CD14-positive monocyte (primary cell): ENCODE data around the gene SLC13A4. TPM values are rescaled to one million over a fixed set of nuclear protein-coding genes. Genes with fewer than 3 reads are reported as not detected.

Source experiments
- DNase-seq, 3 donors: peaks; one replicate each; pipeline ENCODE4 v3.0.0-alpha.2; 2011 to 2022
- H2AFZ ChIP-seq: 2 replicates; pipeline ENCODE4 v1.6.0; 2012; ENCODE audit warnings: mild to moderate bottlenecking, low read depth, low read length, inconsistent platforms; ENCODE audit not compliant: insufficient read depth, poor library complexity, severe bottlenecking
- H3K27ac ChIP-seq, 2 donors: 1 replicate in 1 of 2; 2 replicates in 1 of 2; pipeline ENCODE4 v1.5.1; 2012 to 2013; ENCODE audit warnings: low read length in 2 of 2, control low read depth in 1 of 2, inconsistent platforms in 1 of 2, low read depth in 1 of 2, mild to moderate bottlenecking in 1 of 2
- H3K27me3 ChIP-seq, 2 donors: one replicate each; pipeline versions ENCODE4 v1.6.0 to v1.6.1; 2011 to 2013; ENCODE audit warnings: low read length in 2 of 2; ENCODE audit not compliant: control insufficient read depth in 2 of 2, insufficient read depth in 2 of 2
- H3K36me3 ChIP-seq, 2 donors: replicated peaks in 1 of 2; 1 replicate in 1 of 2; 2 replicates in 1 of 2; pipeline versions ENCODE4 v1.5.1 to v1.6.1; 2012 to 2013; ENCODE audit warnings: low read length in 2 of 2, control low read depth in 1 of 2, inconsistent platforms in 1 of 2, mild to moderate bottlenecking in 1 of 2; ENCODE audit not compliant: insufficient read depth in 2 of 2, control insufficient read depth in 1 of 2
- H3K4me1 ChIP-seq, 2 donors: 1 replicate in 1 of 2; 2 replicates in 1 of 2; pipeline versions ENCODE4 v1.5.1 to v1.6.1; 2012 to 2013; ENCODE audit warnings: low read length in 2 of 2, control low read depth in 1 of 2, inconsistent platforms in 1 of 2, mild to moderate bottlenecking in 1 of 2, moderate library complexity in 1 of 2; ENCODE audit not compliant: insufficient read depth in 2 of 2, control insufficient read depth in 1 of 2
- H3K4me2 ChIP-seq: replicated peaks from 2 replicates; pipeline ENCODE3; 2012; ENCODE audit warnings: low read length, moderate library complexity, mild to moderate bottlenecking; ENCODE audit not compliant: poor library complexity, severe bottlenecking; ENCODE audit errors: extremely low read depth
- H3K4me3 ChIP-seq, 3 experiments: fragments of 200-600 bp in 1 of 3; sonication (generic) in 1 of 3; replicated peaks in 1 of 3; 1 replicate in 2 of 3; 2 replicates in 1 of 3; pipeline ENCODE4 v1.5.1; 2011 to 2013; ENCODE audit warnings: low read length in 3 of 3, mild to moderate bottlenecking in 3 of 3, control low read depth in 2 of 3, low read depth in 2 of 3, inconsistent platforms in 1 of 3, moderate library complexity in 1 of 3
- H3K79me2 ChIP-seq: 2 replicates; pipeline ENCODE4 v1.6.0; 2012; ENCODE audit warnings: mild to moderate bottlenecking, control low read depth, inconsistent platforms, low read length, moderate library complexity; ENCODE audit not compliant: insufficient read depth
- H3K9ac ChIP-seq: 2 replicates; pipeline ENCODE4 v1.6.0; 2017; ENCODE audit warnings: low read length, mild to moderate bottlenecking; ENCODE audit not compliant: insufficient read depth, poor library complexity, severe bottlenecking
- H3K9me3 ChIP-seq, 2 donors: replicated peaks in 1 of 2; 1 replicate in 1 of 2; 2 replicates in 1 of 2; pipeline versions ENCODE4 v1.5.1 to v1.6.1; 2012 to 2013; ENCODE audit warnings: low read length in 2 of 2, control low read depth in 1 of 2; ENCODE audit not compliant: control insufficient read depth in 1 of 2, insufficient read depth in 1 of 2
- H4K20me1 ChIP-seq: 2 replicates; pipeline ENCODE4 v1.6.0; 2012; ENCODE audit warnings: mild to moderate bottlenecking, low read length, control low read depth, moderate library complexity; ENCODE audit not compliant: insufficient read depth
- H3K27ac Mint-ChIP-seq, 7 donors: one replicate each; pipeline ENCODE4 v1.8.0; 2020; ENCODE audit warnings: mild to moderate bottlenecking in 7 of 7, mixed read lengths in 7 of 7, moderate library complexity in 6 of 7, inconsistent platforms in 2 of 7
- H3K27me3 Mint-ChIP-seq, 3 donors: one replicate each; pipeline ENCODE4 v1.8.0; 2021 to 2022; ENCODE audit warnings: low read depth in 3 of 3, mild to moderate bottlenecking in 3 of 3, mixed read lengths in 3 of 3, moderate library complexity in 3 of 3, inconsistent platforms in 1 of 3
- H3K36me3 Mint-ChIP-seq, 2 donors: one replicate each; pipeline ENCODE4 v1.8.0; 2020; ENCODE audit warnings: mixed read lengths in 2 of 2, inconsistent platforms in 1 of 2, mild to moderate bottlenecking in 1 of 2
- H3K4me1 Mint-ChIP-seq: one replicate; pipeline ENCODE4 v1.8.0; 2020; ENCODE audit warnings: mild to moderate bottlenecking, mixed read lengths
- H3K4me3 Mint-ChIP-seq, 2 donors: one replicate each; pipeline ENCODE4 v1.8.0; 2020; ENCODE audit warnings: mild to moderate bottlenecking in 2 of 2, mixed read lengths in 2 of 2, moderate library complexity in 1 of 2
- H3K9me3 Mint-ChIP-seq, 7 donors: one replicate each; pipeline ENCODE4 v1.8.0; 2020 to 2022; ENCODE audit warnings: mixed read lengths in 7 of 7, mild to moderate bottlenecking in 6 of 7, moderate library complexity in 6 of 7, inconsistent platforms in 2 of 7
- CTCF ChIP-seq: fragments of 200-600 bp; IDR thresholded peaks from one replicate; pipeline ENCODE4 v1.8.0; 2022; ENCODE audit warnings: antibody characterized with exemption, mild to moderate bottlenecking
- WGBS: methylation state at CpG from one replicate; pipeline ENCODE4 v1.1.5; 2013; ENCODE audit warnings: missing lambda C conversion rate; ENCODE audit not compliant: insufficient coverage; 5-methylcytosine and 5-hydroxymethylcytosine counted together
- intact Hi-C, 2 donors: fragments of 100-400 bp; cut with micrococcal nuclease; formaldehyde crosslinking; loops; one replicate each; pipeline versions ENCODE4 v1.15.0 to v1.15.1; 2023
- polyA plus RNA-seq, 3 donors: library from polyadenylated mRNA; depleted of rRNA in 1 of 3; unstranded in 2 of 3; stranded (reverse) in 1 of 3; fragments of 300-500 nt in 2 of 3; fragments of >200 nt in 1 of 3; fragmentation: Illumina TruSeq in 2 of 3; gene quantifications; 1 replicate in 2 of 3; 2 replicates in 1 of 3; pipeline ENCODE4 v1.2.3, GENCODE V29; 2012 to 2021

Gene SLC13A4
- polyA plus RNA-seq, 3 donors, result not detected

GRCh38 chr7:135662123-135662372, 65.9 kb downstream of the SLC13A4 start:
- Mint-ChIP-seq H3K36me3 (peaks cover 4 to 6% of the 10 kb centered on the region in 2 donors), H3K9me3 (peaks cover 0 to 2% (median 0%) of the 10 kb centered on the region in 7 donors), H3K27ac (peak overlapping the region in 4 of 7 donors; percentile 44 to 96 (median 84)), H3K4me1 (peaks cover 49% of the 10 kb centered on the region), H3K4me3 (peak overlapping the region; percentile 87 to 95), H3K27me3 (no peaks in the 10 kb centered on the region)
- H3K79me2 ChIP-seq, result peaks cover 43% of the 10 kb centered on the region
- H3K4me1 ChIP-seq, result peaks cover 38 to 43% of the 10 kb centered on the region in 2 donors
- WGBS, result 11% methylated on average over 17 of the region's 17 CpGs
- H3K27me3 ChIP-seq, result no peaks in the 10 kb centered on the region
- H3K4me2 ChIP-seq, result peak overlapping the region; percentile 90
- peak overlapping the region; percentile 88 for H3K9ac ChIP-seq
- peaks cover 9% of the 10 kb centered on the region for H4K20me1 ChIP-seq
- no peak for DNase-seq
- H3K36me3 ChIP-seq, result no peaks in the 10 kb centered on the region
- H3K4me3 ChIP-seq, result peak overlapping the region; percentile 64 to 92 (median 69)
- peak overlapping the region; percentile 97 for H2AFZ ChIP-seq
- intact Hi-C loops, result loop anchor here (5.0 to 10.0 kb wide), 6 partner anchors 147 to 1017 kb away; partner anchors contain the start of genes BPGM (in 1 of the 2), CNOT4 (in 1 of the 2) and MTPN (in 1 of the 2)
- peak; percentile 75 for TF ChIP-seq CTCF
- H3K9me3 ChIP-seq, result no peaks in the 10 kb centered on the region
- H3K27ac ChIP-seq, result peak overlapping the region; percentile 49 to 93

GRCh38 chr7:135661311-135662122, 66.5 kb downstream of the SLC13A4 start:
- H3K4me3 Mint-ChIP-seq, result peak overlapping the region; percentile 87 to 95
- no peak for TF ChIP-seq CTCF
- H3K4me1 Mint-ChIP-seq, result peaks cover 45% of the 10 kb centered on the region
- H3K36me3 Mint-ChIP-seq, result peaks cover 4 to 6% of the 10 kb centered on the region in 2 donors
- Histone ChIP-seq H3K4me1 (peaks cover 34 to 38% of the 10 kb centered on the region in 2 donors), H3K36me3 (no peaks in the 10 kb centered on the region), H3K27me3 (no peaks in the 10 kb centered on the region), H3K27ac (peak overlapping the region; percentile 49 to 93), H3K4me2 (peak overlapping the region; percentile 90), H3K79me2 (peaks cover 42% of the 10 kb centered on the region), H3K9me3 (no peaks in the 10 kb centered on the region), H3K4me3 (peak overlapping the region; percentile 64 to 92 (median 69)), H2AFZ (peak overlapping the region; percentile 97), H4K20me1 (peaks cover 4% of the 10 kb centered on the region), H3K9ac (peak overlapping the region; percentile 88)
- WGBS, result 30% methylated on average over 14 of the region's 14 CpGs
- no peaks in the 10 kb centered on the region for H3K27me3 Mint-ChIP-seq
- DNase-seq, result peak in 1 of 3 donors; percentile 10
- peaks cover 0 to 2% (median 0%) of the 10 kb centered on the region in 7 donors for H3K9me3 Mint-ChIP-seq
- peak overlapping the region in 5 of 7 donors; percentile 6 to 96 (median 78) for H3K27ac Mint-ChIP-seq
- intact Hi-C loops, result loop anchor here (5.0 to 10.0 kb wide), 6 partner anchors 147 to 1017 kb away; partner anchors contain the start of genes BPGM (in 1 of the 2), CNOT4 (in 1 of the 2) and MTPN (in 1 of the 2)
